NT2/D1 (cell line): Measurements from ENCODE around the gene ATP13A2.

Experiments
- YY1 ChIP-seq: IDR thresholded peaks from 2 replicates; pipeline ENCODE4 v1.6.1; 2011; ENCODE audit not compliant: insufficient read length, insufficient read depth
- ZNF274 ChIP-seq: IDR thresholded peaks from 2 replicates; pipeline ENCODE4 v1.6.1; 2011; ENCODE audit warnings: mild to moderate bottlenecking, low read depth, low read length

GRCh38 chr1:16960560-16961296 lies 51.0 kb downstream of the ATP13A2 start:
- TF ChIP-seq ZNF274, result no peak
- TF ChIP-seq YY1, result no peak
